Neural cell (in vitro differentiated cells): ENCODE measurements around the gene ACACA. TPM values are rescaled to one million over a fixed set of nuclear protein-coding genes. Genes with fewer than 3 reads are reported as not detected.

Source experiments
- H2AFZ ChIP-seq: fragments of 200-600, 300-800 bp; sonication (generic), shearing (Covaris generic); 2 replicates; pipeline ENCODE4 v1.6.0; 2014; ENCODE audit warnings: low read depth, mild to moderate bottlenecking, antibody characterized with exemption, low read length, moderate library complexity
- H3F3A ChIP-seq: fragments of 200-600 bp; shearing (Covaris generic); 2 replicates; pipeline ENCODE4 v1.6.1; 2016; ENCODE audit warnings: mild to moderate bottlenecking, moderate library complexity, mixed read lengths, antibody characterized with exemption, low read length; ENCODE audit not compliant: insufficient read depth, poor library complexity, severe bottlenecking
- H3K27ac ChIP-seq: fragments of 200-600, 300-800 bp; sonication (generic), shearing (Covaris generic); 2 replicates; pipeline ENCODE4 v1.5.1; 2014; ENCODE audit warnings: mild to moderate bottlenecking, low read length, moderate library complexity
- H3K27me3 ChIP-seq: fragments of 300-800, 200-600 bp; sonication (generic), shearing (Covaris generic); 2 replicates; pipeline ENCODE4 v1.6.0; 2014; ENCODE audit warnings: mild to moderate bottlenecking, low read depth, low read length, moderate library complexity; ENCODE audit not compliant: insufficient read depth
- H3K36me3 ChIP-seq: fragments of 300-800, 200-600 bp; sonication (generic), shearing (Covaris generic); 2 replicates; pipeline ENCODE4 v1.5.1; 2014; ENCODE audit warnings: mild to moderate bottlenecking, antibody characterized with exemption, low read length, moderate library complexity; ENCODE audit not compliant: insufficient read depth
- H3K4me2 ChIP-seq: fragments of 300-800, 200-600 bp; sonication (generic), shearing (Covaris generic); 2 replicates; pipeline ENCODE4 v1.6.0; 2014; ENCODE audit warnings: mild to moderate bottlenecking, low read length
- H3K4me3 ChIP-seq: fragments of 300-800, 200-600 bp; sonication (generic), shearing (Covaris generic); 2 replicates; pipeline ENCODE4 v1.5.1; 2014; ENCODE audit warnings: mild to moderate bottlenecking, low read length, moderate library complexity
- H3K79me2 ChIP-seq: fragments of 200-600 bp; shearing (Covaris generic); replicated peaks from 2 replicates; pipeline ENCODE4 v1.6.0; 2014; ENCODE audit warnings: mild to moderate bottlenecking, low read length, moderate library complexity; ENCODE audit not compliant: insufficient read depth
- H3K9ac ChIP-seq: fragments of 300-800, 200-600 bp; sonication (generic), shearing (Covaris generic); 2 replicates; pipeline ENCODE4 v1.6.1; 2016; ENCODE audit warnings: mild to moderate bottlenecking, low read length, mixed read lengths
- H3K9me2 ChIP-seq: fragments of 200-600 bp; shearing (Covaris generic); 2 replicates; pipeline ENCODE4 v1.6.1; 2016; ENCODE audit warnings: mild to moderate bottlenecking, low read length, mixed read lengths; ENCODE audit not compliant: insufficient read depth
- H3K9me3 ChIP-seq: fragments of 200-600, 300-800 bp; sonication (generic), shearing (Covaris generic); 2 replicates; pipeline ENCODE4 v1.6.1; 2016; ENCODE audit warnings: mild to moderate bottlenecking, mixed run types, low read length, moderate library complexity, mixed read lengths
- H4K20me1 ChIP-seq: fragments of 200-600 bp; shearing (Covaris generic); 2 replicates; pipeline ENCODE4 v1.6.1; 2016; ENCODE audit warnings: mild to moderate bottlenecking, mixed run types; ENCODE audit not compliant: insufficient read depth
- EP300 ChIP-seq: fragments of 450-650 bp; conservative IDR thresholded peaks from 2 replicates; pipeline ENCODE4 v1.6.1; 2014; ENCODE audit warnings: antibody characterized with exemption, mild to moderate bottlenecking, moderate library complexity; ENCODE audit not compliant: poor library complexity, severe bottlenecking
- EZH2 ChIP-seq: fragments of 200-600, 300-800 bp; shearing (Covaris generic), sonication (generic); IDR thresholded peaks from 2 replicates; pipeline ENCODE4 v1.6.1; 2014; ENCODE audit warnings: antibody characterized with exemption, low read length, borderline replicate concordance, mild to moderate bottlenecking; ENCODE audit not compliant: insufficient read depth, poor library complexity, severe bottlenecking
- MXI1 ChIP-seq: fragments of 450-650 bp; conservative IDR thresholded peaks from 2 replicates; pipeline ENCODE4 v1.6.1; 2014; ENCODE audit warnings: antibody characterized with exemption, mild to moderate bottlenecking; ENCODE audit not compliant: poor library complexity, severe bottlenecking
- POLR2AphosphoS5 ChIP-seq: IDR thresholded peaks from 2 replicates; pipeline ENCODE4 v1.6.1; 2012
- RAD21 ChIP-seq: fragments of 450-650 bp; conservative IDR thresholded peaks from 2 replicates; pipeline ENCODE4 v1.6.1; 2014; ENCODE audit warnings: antibody characterized with exemption, mild to moderate bottlenecking, moderate library complexity
- REST ChIP-seq: IDR thresholded peaks from 2 replicates; pipeline ENCODE4 v1.6.1; 2012; ENCODE audit warnings: borderline replicate concordance
- SMC3 ChIP-seq: fragments of 450-650 bp; conservative IDR thresholded peaks from 2 replicates; pipeline ENCODE4 v1.6.1; 2014; ENCODE audit warnings: antibody characterized with exemption, mild to moderate bottlenecking, moderate library complexity; ENCODE audit not compliant: poor library complexity
- TAF1 ChIP-seq: IDR thresholded peaks from 2 replicates; pipeline ENCODE4 v1.6.1; 2012; ENCODE audit warnings: low read depth
- polyA plus RNA-seq: library from polyadenylated mRNA; depleted of rRNA; stranded (reverse); fragments of >200 nt; gene quantifications from 2 replicates; pipeline ENCODE4 v1.2.3, GENCODE V29; 2014
- TF ChIP-seq, protein P1 (sequence below): fragments of 450-650 bp; IDR thresholded peaks from 2 replicates; pipeline ENCODE4 v1.5.1; 2014; ENCODE audit warnings: antibody characterized with exemption, mild to moderate bottlenecking, moderate library complexity; ENCODE audit not compliant: poor library complexity, severe bottlenecking

The ACACA gene
- polyA plus RNA-seq, 1 donor from 2014 or later: 38.4 TPM

- Histone ChIP-seq H3K27me3 (no peaks in the 10 kb centered on the region), H3K79me2 (no peaks in the 10 kb centered on the region), H3K9me2 (no peaks in the 10 kb centered on the region), H3K4me3 (no peak overlapping the region), H3F3A (no peaks in the 10 kb centered on the region), H2AFZ (no peak overlapping the region), H3K36me3 (peaks cover 5% of the 10 kb centered on the region), H3K27ac (no peak overlapping the region), H3K9ac (no peak overlapping the region), H4K20me1 (no peaks in the 10 kb centered on the region), H3K4me2 (no peak overlapping the region), H3K9me3 (no peaks in the 10 kb centered on the region)
- TF ChIP-seq TAF1 (no peak), RAD21 (no peak), EZH2 (no peak), POLR2AphosphoS5 (no peak), MXI1 (no peak), EP300 (no peak)
- TF ChIP-seq, protein P1, sequence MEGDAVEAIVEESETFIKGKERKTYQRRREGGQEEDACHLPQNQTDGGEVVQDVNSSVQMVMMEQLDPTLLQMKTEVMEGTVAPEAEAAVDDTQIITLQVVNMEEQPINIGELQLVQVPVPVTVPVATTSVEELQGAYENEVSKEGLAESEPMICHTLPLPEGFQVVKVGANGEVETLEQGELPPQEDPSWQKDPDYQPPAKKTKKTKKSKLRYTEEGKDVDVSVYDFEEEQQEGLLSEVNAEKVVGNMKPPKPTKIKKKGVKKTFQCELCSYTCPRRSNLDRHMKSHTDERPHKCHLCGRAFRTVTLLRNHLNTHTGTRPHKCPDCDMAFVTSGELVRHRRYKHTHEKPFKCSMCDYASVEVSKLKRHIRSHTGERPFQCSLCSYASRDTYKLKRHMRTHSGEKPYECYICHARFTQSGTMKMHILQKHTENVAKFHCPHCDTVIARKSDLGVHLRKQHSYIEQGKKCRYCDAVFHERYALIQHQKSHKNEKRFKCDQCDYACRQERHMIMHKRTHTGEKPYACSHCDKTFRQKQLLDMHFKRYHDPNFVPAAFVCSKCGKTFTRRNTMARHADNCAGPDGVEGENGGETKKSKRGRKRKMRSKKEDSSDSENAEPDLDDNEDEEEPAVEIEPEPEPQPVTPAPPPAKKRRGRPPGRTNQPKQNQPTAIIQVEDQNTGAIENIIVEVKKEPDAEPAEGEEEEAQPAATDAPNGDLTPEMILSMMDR: no peak
Observed at GRCh38 chr17:37096071-37096470, 310.6 kb downstream of the ACACA start.

GRCh38 chr17:37094391-37094790 is 312.2 kb downstream of the ACACA start:
- no peak overlapping the region for H3K4me2 ChIP-seq
- no peaks in the 10 kb centered on the region for H3K9me3 ChIP-seq
- no peaks in the 10 kb centered on the region for H3K27me3 ChIP-seq
- no peak overlapping the region for H3K27ac ChIP-seq
- peaks cover 5% of the 10 kb centered on the region for H3K36me3 ChIP-seq
- H3F3A ChIP-seq: no peaks in the 10 kb centered on the region
- no peaks in the 10 kb centered on the region for H3K9me2 ChIP-seq
- no peaks in the 10 kb centered on the region for H4K20me1 ChIP-seq
- H3K79me2 ChIP-seq: no peaks in the 10 kb centered on the region
- no peak overlapping the region for H3K4me3 ChIP-seq
- no peak overlapping the region for H2AFZ ChIP-seq
- no peak overlapping the region for H3K9ac ChIP-seq
- TF ChIP-seq EZH2 (no peak), RAD21 (no peak), POLR2AphosphoS5 (no peak), SMC3 (no peak), MXI1 (no peak), EP300 (no peak), TAF1 (no peak), REST (no peak)
- TF ChIP-seq, protein P1: no peak
